NCI-H345 treated with DMSO at 0.1 percent for 48 hours (cell line): ENCODE measurements around the gene TGFB1I1.
"Not testable (repeated sequence)": the region's sequence is repeated elsewhere in the genome, so short reads cannot be mapped to it uniquely, and the experiment has no call there.

Experiments used
- DNase-seq: peaks from one replicate; lab custom pipeline; 2025; ENCODE audit not compliant: unreplicated experiment; lab: John Stamatoyannopoulos, UW

TGFB1I1 gene

GRCh38 chr16:31487071-31487719 lies 15.2 kb downstream of the TGFB1I1 start:
- DNase-seq, result no peak

GRCh38 chr16:31487720-31488467 lies 15.9 kb downstream of the TGFB1I1 start:
- peak; percentile 65 for DNase-seq

- DNase-seq, result no peak
Measured at GRCh38 chr16:31488468-31489297, 16.7 kb downstream of the TGFB1I1 start.

GRCh38 chr16:31489298-31489564 lies 17.3 kb downstream of the TGFB1I1 start:
- no peak for DNase-seq

DNA sequence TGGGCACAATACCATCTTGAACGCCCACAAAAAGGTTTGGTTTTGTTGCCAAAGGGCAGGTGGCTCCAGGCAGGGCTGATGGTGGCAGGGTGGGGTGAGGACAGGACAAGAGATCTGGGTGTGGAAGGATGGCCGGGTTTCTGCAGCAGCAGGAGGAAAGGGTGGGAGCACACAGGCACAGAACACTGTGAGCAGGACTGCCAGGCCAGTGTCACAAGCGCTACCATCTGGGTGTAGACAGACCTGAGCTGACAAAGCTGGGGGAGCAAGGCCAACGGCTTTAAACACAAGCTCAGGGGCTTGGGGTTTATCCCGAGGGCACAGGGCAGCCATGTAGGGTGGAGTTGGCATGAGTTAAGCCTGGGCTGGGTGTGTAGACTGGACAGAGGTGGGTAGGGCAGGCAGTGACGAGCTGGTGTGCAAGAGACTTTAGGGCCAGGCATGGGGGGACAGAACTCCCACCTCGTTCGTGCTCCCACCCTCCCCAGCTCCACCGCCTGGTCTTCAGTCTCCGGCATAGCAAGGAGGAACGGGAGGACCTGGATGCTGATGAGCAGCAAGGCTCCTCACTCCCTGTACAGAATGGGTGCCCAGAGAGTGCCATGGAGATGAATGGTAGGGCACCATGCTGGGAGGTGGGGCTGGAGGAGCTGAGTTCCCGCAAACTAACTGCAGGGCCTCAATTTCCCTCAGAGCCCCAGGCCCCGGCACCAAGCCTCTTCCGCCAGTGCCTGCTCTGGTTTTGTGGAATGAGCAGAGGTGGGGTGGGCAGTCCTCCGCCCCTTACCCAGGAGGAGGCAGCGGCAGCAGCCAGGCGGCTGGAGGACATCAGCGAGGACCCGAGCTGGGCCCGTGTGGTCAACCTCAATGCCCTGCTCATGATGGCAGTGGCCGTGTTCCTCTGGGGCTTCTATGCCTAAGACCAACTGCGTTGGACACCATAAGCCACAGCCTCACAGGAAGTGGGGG lies 17.9 kb downstream of the TGFB1I1 start:
- no peak for DNase-seq

GRCh38 chr16:31491778-31492418 lies 19.9 kb downstream of the TGFB1I1 start:
- DNase-seq, result no peak

- no peak for DNase-seq
Measured at GRCh38 chr16:31493506-31494125, 21.7 kb downstream of the TGFB1I1 start.

- no peak for DNase-seq
Measured at GRCh38 chr16:31496670-31497069, 24.7 kb downstream of the TGFB1I1 start.

DNA sequence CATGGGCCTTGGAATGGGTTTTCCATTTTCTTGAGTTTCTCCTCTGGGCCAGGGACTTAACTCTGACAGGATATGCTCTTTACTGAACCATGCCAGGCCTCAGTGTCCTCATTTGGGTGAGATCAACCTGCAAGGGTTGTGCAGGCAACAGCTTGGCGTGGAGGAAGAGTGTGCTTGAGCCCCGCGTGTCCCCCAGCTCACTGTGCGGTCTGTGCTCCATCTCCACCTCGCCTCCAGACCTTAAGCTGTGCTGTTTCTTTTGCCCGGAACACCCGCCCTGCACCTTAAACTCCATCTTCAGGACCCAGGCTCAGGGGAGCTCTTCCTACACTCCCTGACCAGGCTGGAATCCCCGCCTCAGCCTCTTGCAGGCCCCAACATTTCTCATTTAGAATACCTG lies 26.5 kb downstream of the TGFB1I1 start:
- no peak for DNase-seq

GRCh38 chr16:31499928-31500327 lies 28.0 kb downstream of the TGFB1I1 start:
- DNase-seq, result no peak

- no peak for DNase-seq
Measured at GRCh38 chr16:31501226-31501965, 29.4 kb downstream of the TGFB1I1 start.

- no peak for DNase-seq
Measured at GRCh38 chr16:31501966-31502348, 30.0 kb downstream of the TGFB1I1 start.

GRCh38 chr16:31502981-31503380 lies 31.0 kb downstream of the TGFB1I1 start:
- DNase-seq, result no peak

DNA sequence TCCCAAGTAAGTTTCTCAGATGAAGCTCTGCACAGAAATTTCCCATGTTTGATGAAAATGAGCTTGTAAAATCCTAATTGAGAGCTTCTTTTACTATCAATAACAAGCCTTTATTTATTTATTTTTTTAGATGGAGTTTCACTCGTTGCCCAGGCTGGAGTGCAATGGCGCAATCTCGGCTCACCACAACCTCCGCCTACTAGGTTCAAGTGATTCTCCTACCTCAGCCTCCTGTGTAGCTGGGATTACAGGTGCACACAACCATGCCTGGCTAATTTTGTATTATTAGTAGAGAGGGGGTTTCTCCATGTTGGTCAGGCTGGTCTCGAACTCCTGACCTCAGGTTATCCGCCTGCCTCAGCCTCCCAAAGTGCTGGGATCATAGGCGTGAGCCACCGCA lies 31.6 kb downstream of the TGFB1I1 start:
- not testable (repeated sequence) for DNase-seq

- DNase-seq, result no peak
Measured at GRCh38 chr16:31504159-31504558, 32.2 kb downstream of the TGFB1I1 start.

- no peak for DNase-seq
Measured at GRCh38 chr16:31505483-31505882, 33.5 kb downstream of the TGFB1I1 start.

- no peak for DNase-seq
Measured at GRCh38 chr16:31507617-31507928, 35.6 kb downstream of the TGFB1I1 start.

DNA sequence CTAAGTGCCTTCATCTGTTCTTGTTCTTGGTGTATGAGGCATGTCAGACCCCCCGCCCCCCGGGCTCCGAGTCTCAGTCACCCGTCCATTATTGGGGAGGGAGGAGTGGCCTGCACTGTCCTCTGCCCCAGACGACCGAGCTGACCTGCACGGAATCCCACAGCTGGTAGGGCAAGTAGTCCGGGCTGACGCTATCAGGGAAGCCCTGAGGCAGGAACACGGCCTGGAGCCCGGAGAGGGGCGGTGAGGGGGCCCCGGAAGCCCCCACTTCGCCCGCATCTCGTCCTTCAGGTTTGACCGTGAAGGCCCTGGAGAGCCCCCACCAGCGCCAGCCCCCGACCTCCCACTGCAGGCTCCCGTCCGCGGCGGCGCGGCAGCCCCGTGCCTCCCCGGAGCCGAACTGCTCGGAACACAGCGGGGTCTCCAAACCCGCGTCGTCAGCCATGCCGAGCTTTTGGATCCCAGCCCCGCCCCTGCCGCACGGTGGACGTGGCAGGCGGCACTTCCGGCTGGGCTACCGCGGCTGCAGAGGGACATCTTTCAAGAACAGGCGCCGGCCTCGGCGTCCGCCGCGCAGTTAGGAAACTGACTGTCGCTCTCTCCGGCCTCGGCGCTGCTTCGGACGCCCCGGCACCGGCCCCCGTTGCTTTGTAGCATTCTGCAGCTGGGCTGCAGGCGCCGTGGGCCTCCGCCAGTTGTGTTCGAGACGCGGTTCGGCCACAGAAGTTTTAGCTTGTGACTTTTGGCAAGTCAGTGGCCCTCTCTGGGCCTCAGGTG lies 36.2 kb downstream of the TGFB1I1 start, which contains the start of gene RUSF1:
RUSF1 (minus strand) TSS at position 463 of the 777 bp plus-strand sequence; CDS start at position 445, 18 bp downstream.
- peak; percentile 87 for DNase-seq
